ENCODE measurements around the gene LRRC14B.

LRRC14B gene

DNA sequence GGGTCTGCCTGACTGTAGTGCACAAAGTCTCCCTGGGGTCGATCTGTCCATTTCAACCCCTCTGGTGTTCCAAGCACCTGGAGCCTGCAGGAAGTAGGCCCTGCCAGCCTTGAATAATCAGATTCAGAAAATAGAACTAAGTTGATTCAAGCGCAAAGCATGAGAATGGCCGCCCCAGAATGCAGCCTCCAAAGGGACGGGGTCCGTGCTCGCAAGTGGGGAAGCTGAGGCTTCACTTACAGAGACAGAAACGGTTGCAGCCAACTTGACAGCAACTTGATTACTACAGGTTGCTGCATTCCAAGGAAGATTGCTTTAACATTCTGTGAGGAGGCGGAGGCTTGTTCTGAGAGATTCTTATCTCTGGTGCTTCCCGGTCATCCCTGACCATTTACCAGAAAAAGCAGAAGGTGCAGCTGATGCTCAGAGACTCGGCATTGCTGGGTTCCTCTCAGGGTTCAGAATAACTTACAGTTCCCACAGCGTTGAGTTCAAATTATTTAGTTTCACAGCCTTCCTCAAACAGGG lies 14.9 kb upstream of the LRRC14B start:
- no peak for DNase-seq

DNA sequence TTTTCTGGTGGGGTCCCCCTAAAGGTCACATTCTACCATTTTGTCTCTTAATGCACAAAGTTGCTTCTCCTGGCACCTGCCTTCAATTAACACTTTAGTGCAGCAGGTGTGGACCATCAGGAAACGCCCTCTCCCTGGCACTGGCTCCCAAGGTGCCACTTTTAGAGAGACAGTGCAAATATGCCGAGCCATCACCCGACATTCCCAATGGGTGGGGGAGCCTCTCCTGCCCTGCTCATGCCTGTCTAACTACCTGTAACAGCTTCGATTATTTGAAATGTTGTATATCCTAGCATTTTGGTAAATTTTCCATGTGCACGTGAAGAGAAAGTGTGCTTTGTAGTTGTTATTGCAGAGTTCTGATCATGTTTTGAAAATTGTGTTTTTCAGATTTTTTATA lies 13.2 kb upstream of the LRRC14B start:
- no peak for DNase-seq

DNA sequence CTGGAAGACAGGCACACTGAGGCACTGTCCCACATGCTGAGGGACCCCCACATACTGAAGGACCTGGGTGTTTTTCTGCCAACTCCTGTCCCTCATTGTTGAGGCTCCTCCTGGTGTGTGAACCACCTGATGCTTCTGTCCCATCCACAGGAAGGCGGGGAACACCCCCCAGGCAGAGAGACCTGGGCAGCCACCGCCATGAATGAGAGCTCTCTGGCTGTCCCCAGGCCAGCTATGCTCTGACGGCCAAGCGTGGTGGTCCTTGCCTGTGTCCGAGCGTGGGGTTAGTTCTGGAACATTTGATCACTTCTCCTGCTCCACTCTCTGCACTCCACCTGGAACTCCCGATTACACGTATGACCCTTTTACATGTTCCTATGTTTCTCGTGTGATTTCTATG lies 11.9 kb upstream of the LRRC14B start:
- DNase-seq: no peak

DNA sequence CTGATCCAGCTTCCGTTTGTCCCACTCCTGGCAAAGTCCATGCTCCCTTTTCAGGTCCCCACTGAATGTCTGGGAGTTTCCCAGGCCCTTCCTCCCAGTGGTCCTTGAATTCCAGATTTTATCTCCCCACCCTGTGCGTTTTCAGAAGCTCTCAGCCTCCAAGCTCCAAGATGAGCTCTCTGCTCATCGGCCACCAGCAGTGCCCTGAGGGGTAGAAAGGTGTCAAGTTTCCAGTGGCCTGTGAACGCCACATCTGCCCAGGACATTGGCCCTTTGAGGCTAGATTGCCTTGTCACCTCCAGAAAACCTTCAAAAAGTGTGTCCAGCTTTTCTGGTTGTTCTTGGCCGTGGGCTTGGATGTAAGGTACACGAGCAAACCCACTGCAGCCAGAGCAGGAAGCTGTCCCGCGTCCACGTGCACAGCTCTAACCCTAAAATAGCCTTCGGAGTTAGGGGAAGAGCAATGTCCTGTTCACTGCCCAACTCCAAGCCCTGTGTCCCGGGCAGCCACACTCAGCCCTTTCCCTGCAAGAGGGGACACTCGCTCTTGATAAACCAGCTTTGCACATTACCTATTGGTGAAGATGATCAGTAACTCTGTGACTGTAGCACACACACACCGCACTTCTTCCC lies 10.9 kb upstream of the LRRC14B start:
- no peak for DNase-seq

DNA sequence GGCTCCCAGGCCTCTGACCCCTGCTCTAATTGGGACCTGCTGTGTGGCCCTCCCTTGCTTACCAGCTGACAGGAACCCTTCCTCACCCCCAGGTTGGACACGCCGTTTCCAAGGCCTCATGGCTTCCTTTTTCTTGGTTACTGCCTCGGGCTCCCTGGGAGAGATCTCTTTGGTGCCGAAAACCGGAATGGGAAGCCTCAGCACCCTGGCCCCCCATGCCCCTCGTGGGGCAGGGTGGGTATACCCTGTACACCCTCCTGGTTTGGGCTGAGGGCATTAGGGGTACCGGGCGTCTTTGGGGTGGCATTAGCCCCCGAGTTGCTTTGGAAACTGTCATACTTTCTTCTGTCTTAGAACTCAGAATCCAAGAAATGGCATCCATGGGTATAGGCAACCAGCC lies 10.1 kb upstream of the LRRC14B start:
- DNase-seq: no peak

DNA sequence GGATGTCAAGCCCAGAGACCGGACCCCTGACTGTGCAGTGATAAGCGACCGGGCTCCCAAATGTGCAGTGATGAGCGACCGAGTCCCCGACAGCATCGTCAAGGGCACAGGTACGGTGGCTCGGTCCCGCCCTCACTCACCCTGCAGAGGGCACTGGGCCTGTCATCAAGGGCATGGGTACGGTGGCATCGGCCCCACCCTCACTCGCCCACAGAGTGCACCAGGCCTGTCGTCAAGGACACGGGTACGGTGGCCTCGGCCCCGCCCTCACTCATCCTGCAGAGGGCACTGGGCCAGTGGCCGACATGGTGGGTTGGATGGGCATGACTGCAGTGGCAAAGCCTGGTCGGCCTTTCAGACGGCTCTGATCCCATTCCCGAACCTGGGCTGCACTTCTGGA lies 9.7 kb upstream of the LRRC14B start:
- no peak for DNase-seq

DNA sequence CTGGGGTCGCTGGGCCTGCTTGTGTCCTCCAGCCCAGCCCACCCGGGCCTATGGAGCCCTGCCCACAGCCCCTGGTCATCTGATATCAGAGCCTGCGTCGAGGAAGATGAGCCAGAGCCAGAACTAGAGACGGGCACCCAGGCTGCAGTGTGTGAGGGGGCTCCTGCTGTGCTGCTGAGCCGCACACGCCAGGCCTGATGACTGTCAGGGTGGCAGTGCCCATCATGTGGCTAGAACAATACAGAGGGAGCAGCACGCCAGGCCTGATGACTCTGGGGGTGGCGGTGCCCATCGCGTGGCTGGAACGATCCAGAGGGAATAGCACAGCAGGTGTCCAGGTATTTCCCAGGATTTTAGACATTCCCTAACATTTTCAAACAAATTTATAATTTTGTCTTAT lies 9.2 kb upstream of the LRRC14B start:
- no peak for DNase-seq

DNA sequence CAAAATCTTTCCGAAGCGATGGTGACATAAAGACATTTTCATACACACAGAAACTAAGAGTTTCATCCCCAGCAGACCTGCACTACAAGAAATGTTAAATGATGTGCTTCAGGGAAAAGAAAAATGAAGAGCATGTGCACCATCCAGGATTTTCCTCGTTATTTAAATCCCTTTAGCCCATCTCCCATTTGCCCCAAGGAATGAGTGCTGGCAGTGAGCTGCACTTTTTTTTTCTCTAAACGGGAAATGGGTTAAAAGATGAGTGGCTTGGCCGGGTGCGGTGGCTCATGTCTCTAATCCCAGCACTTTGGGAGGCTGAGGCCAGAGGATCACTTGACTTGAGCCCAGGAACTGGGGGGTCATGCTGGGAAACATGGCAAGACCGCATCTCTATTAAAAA lies 6.8 kb upstream of the LRRC14B start:
- no peak for DNase-seq

DNA sequence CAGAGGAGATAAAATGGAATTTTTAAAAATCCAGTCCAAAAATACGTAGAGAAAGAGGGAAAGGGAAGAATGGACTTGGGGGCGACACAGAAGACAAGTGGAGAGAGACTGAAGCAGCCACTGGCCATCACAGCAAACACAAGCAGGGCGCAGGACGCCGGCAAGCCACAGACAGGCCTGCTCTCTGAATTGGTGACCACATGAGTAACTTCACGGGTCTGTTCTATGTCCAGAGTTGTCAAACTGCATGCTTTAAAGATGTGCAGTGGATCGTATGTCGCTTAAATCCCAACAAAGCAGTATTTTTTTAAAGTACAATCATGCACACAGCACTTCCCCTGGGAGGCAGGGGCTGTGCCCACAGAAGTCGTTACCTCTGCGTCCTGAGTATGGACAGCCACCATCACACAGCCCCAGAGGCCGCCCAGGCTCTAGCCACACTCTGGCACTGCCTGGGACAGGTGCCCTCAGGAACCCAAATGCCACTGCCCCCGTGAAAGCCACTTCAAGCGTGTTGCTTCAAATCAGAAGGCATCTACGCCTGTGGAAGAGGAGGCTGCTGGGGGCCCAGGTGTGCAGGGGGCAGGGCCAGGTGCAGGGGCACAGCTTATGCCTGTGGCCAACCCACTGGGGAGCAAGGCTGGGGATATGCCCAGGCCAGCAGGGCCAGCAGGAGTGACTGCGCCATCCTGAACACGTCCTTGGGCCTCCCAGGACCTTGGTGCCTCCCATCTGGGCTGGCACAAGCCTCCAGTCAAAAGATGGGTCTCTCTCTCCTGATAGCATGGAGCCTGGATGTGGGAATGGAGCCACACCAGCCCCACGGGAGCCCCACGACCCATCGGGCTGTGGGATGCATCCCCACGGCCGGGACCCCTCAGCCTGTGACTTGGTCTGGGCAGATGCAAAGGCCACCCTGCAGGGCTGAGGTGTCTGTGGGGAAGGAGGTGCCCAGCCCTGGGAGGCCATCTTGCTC lies 5.9 kb upstream of the LRRC14B start:
- no peak for DNase-seq

DNA sequence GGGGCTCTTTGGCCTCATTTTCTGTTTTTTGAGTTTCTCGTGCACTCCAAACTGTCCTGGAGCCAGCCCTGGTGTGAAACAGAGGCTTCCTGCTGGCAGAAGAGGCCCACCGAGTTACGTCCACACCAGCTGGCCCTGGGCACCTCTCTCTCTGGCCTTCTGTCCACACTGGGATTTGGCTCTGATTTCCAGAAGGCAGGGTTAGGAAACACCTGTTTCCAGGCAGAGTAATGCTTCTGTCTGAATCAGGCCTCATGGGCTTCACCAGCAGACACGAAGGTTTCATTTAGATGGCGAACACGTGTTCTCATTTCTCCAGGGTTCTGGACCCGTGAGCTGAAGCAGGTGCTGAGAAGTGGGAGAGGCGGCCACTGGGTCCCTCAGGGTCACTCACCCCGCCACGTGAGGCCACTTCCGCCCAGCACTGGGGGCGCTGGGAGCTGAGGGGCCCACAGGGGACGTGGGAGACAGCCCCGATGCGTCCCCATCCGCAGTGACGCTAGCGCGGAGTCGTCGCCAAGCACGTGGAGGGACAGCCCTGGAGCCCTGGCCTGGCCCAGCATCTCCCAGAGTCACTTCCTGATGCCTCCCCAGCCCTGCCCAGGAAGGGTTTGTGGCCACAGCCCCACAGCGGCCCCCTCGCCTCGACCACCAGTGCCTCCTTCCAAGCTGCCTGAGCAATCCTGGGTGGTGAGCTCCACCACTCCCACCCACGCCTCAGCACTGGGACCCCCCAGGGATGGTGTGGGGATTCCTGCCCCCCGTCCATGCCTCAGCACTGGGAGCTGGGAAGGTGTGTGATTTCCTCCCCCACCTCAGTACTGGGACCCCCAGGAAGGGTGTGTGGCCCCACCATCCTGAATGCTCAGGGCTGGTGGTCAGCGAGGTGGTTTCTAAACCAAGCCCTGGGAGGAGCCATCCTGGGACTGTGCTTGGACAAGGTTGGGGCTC lies 4.9 kb upstream of the LRRC14B start:
- no peak for DNase-seq

DNA sequence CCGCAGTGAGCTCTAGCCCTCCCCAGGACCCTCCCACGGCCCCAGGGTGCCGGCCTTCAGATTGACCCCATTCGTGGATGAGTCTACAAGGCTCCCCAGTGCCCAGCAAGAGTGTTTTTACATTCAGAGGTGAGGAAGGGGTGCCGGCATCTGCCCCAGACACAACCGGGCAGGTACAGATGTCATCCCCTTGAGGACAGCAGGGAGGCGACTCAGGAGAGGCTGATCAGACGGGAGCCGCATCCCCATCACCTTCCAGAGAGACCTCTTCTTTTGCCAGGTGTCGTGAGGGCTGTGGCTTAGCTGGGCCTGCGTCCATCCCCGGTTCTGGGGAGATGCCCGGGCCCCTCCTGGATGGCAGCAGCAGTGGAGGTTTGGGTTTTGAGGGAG lies 4.3 kb upstream of the LRRC14B start:
- no peak for DNase-seq

DNA sequence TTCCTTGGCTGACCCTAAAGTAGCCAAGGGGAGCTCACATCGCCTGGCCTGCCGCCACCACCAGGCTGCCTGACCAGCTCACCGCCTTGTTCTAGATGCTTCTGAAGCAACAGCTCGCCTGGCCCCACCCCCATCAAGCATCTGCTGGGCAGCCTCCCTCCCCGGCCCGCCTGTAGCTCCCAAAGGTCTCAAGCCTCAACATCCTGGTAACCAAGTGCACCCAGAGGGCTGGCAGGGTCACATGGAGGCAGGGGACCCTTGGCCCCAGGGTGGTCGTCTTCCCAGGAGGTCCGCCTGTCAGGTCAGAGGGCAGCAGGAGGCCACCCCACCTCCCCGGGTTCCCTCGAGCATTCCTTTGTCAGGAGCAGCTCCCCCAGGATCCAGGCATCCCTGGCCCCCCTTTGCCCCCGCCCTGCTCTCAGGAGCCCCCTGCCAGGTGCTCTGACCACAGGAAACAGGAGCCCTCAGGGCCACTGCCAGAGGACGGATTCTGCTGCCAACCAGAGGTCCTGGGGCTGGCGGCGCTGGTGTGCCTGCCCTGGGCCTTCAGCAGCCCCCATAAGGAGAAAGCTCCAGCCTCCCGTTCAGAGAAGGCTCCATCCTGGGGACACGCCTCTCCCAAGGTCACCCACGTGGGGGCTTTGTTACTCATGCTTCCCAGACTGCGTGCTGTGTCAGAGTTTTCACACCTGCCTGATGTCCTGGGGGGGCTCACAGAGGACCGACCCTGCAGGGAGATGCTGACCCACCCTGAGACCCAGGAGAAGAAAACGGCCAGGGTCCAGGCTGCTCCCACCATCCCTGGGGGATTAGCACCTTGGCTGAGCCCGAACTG lies 3.5 kb upstream of the LRRC14B start:
- DNase-seq: no peak

DNA sequence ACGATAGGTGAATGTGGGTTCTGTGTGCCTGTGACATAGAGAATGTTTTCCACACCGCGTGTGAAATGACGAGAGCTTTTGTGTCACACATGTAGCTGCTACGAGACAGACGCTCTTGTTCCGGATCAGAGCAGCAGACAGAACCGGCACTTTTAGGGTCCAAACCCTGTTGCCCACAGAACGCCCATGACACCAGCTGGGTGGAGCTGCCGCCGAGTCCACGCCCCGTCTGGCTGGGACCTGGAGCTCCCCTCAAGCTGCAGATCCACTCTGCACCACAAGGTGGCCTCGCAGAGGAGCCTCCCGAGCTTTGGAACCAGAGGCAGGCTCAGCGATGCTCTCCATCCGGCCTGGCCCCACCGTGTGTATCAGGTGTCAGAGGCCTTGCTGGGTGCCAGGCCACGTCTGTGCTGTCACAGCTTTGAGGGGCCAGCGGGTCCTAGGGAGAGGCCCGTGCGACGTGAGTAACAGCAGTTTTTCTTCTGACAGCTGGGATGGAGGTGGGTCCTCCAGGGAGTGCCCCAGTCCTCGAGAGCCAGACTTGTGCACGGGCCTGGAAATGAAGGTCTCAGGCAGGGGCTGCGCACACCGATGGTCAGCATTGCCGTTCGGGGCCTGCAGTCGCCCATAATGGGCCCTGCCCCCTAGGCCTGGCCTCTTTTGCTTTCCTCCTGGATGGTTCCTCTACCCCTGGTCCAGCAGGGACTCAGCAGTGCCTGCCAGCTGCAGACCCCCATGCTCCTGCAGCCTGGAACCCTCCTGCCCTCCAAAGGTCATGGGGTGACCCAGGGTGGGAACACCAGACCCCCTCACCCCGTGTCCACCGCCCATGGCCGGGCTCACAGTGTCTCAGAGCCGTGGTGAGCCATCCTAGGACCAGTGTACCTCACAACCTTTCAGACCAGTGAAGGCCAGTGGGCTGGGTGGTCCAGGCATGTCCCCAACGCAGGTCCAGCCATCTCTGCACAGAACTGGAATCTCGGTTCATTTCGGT lies 2.5 kb upstream of the LRRC14B start:
- peak; percentile 80 for DNase-seq

DNA sequence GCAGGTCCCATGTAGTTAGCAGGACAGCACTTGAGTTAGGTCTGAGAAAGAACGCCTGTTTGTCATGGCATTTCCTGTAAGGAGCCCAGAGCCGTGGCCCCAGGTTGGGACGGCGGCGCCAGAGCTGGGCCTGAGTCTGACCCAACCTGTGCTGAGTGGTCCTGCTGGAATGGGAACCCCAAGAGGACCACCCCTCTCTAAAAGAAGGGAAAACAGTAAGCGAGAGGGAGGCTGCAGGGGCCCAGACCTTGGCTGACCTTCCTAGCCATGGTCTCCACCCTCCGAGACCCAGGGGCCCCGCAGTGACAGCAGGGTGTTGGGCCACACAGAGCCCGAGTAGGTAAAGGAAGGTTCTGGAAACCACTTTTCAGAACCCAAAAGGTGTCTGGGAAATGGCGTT lies 1.8 kb upstream of the LRRC14B start:
- DNase-seq: no peak

DNA sequence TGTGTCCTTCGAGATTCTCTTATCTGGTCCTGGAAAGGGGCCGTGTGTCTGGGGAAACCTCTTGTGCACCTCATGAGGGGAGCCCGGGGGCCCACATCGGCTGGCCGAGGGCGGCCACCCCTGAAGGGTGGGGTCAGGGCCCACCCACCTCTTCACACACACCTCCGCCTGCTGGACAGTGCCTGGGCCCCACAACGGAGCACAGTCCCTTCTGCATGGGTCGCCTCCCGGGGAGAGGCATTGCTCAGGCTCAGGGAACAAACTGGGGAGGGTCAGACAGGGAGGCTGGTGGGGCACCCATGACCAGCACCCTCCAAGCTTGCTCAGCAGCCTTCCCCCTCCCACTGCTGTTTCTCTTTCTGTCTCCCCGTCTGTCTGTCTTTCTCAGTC lies 1.3 kb upstream of the LRRC14B start:
- DNase-seq: no peak

DNA sequence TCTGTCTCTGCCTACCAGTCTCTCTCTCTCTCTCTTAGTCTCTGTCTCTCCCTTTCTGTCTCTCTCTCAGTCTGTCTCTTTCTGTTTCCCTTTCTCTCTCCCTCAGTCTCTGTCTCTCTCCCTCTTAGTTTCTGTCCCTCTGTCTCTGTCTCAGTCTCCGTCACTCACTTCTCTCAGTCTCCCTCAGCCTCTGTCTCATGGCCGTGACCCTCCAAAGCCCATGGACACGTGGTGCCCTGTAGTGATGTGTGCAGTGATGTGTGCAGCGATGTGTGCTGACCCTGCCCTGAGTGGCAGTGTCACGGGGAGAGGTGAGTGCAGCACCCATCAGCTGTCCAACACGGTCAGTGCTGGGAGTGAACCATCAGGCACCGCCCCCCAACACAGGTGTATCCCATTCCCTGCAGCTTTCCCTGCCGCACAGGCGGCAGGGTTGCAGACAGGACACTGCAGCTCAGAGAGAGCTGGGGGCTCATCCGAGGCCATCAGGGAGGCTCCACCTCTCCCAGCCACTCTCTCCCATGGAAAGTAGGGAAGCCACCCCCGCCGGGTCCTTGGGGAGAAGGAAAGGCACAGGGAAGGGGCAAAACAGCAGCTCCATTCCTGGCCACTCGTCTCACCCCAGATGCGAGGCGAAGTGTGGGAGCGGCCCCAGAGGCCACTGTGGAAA lies 794 bp upstream of the LRRC14B start:
- no peak for DNase-seq

DNA sequence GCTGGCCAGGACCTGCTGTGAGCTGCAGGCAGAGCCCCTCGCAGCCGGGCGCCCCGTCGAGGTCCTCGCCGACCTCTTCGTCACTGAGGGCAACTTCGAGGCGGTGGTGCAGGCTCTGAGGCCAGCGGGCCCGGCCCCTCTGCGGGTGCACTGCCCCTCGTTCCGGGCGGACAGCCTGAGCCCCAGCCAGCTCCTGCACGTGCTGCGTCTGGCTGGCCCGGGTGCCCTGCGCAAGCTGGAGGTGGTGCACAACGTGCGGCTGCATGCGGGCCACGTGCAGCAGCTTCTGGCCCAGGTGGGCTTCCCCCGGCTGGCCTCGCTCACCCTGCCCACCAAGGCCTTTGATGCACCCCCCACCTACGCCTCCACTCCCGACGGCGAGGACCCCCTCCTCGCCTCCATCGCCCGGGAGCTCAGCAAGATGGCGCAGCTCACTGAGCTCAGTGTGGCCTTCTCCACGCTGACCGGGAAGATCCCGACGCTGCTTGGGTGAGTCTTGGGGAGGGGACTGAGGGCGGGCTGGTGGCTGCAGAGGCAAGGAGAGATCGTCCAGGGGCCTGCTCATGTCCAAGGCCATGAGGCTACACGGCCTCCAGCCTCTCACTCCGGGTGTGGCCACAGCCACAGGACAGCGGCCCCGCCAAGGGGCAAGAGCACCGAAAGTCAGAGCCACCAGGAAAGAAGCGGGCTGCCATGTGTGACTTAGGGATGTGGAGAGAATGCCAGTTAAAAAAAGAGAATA lies 825 bp downstream of the LRRC14B start:
- DNase-seq: no peak

DNA sequence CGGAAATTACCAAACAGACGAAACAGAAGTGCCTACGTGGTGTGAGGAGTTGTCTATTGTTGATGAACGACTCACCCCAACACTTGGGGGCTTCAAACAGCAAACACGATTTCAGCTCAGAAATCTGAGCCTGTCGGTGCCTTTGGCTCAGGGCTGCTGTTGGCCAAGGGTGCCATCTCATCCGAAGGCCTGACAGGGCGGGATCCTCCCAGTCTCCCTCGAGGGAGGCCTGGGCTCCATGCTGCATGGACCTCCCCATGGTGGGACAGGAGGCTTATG lies 1.3 kb downstream of the LRRC14B start:
- DNase-seq: no peak

DNA sequence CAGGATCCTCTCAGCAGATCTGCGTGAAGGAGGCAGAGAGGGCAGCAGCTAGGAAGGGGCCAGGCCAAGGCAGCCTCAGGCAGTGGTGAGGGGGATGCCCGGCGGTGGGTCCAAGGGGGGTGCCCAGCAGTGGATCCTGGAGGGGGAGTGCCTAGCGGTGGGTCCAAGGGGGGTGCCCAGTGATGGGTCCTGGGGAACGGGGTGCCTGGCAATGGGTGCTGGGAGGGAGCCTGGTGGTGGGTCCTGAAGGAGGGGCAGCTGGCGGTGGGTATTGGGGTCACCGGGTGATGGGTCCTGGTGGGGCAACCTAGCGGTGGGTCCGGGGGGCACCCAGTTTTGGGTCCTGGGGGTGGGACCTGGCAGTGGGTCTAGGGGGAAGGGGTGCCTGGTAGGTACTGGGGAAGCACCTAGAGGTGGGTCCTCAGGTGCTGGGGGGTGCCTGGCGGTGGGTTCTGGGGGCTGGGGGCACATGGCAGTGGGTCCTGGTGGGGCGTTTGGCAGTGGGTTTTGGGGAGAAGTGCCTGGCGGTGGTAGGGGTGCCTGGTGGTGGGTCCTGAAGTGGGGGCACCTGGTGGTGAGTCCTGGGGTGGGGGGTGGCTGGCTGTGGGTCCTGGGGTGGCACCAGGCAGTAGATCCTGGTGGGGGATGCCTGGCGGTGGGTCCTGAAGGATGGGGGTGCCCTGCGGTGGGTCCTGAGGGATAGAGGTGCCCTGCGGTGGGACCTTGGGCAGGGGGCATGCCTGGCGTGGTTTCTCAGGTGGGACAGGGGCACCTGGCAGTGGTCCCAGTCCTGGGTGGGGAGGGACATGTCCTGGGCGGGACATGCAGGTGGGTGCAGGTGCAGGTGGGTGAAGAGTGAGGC lies 1.9 kb downstream of the LRRC14B start:
- no peak for DNase-seq

All from fibroblast of skin of right biceps (primary cell).